Activated CD4-positive, CD25-positive, alpha-beta regulatory T cell treated with anti-CD3 and anti-CD28 coated beads, Interleukin-2, amount 50 U/mL, for 16 hours (primary cell): Measurements from ENCODE around the gene MYL12B.

Source experiments
- DNase-seq: peaks from one replicate; pipeline ENCODE4 v3.0.0-alpha.2; 2020; ENCODE audit warnings: low read depth, low spot score

The MYL12B gene

GRCh38 chr18:3235846-3236245 is 26.1 kb upstream of the MYL12B start:
- DNase-seq, result no peak

GRCh38 chr18:3236470-3236869 is 25.5 kb upstream of the MYL12B start:
- no peak for DNase-seq

GRCh38 chr18:3238742-3239141 is 23.2 kb upstream of the MYL12B start:
- no peak for DNase-seq

- no peak for DNase-seq
Measured at GRCh38 chr18:3245185-3245564, 16.8 kb upstream of the MYL12B start.

GRCh38 chr18:3245853-3246634 is 15.9 kb upstream of the MYL12B start:
- peak; percentile 54 for DNase-seq

- no peak for DNase-seq
Measured at GRCh38 chr18:3246635-3247239, 15.2 kb upstream of the MYL12B start.

GRCh38 chr18:3247240-3248061 is 14.5 kb upstream of the MYL12B start, which contains the start of gene MYL12A:
Gene MYL12A (plus strand): TSS chr18:3247801. CDS start chr18:3253248, 5,447 bp downstream.
- peak; percentile 75 for DNase-seq

- no peak for DNase-seq
Measured at GRCh38 chr18:3248062-3248657, 13.8 kb upstream of the MYL12B start.

- no peak for DNase-seq
Measured at GRCh38 chr18:3248658-3249359, 13.1 kb upstream of the MYL12B start.

- no peak for DNase-seq
Measured at GRCh38 chr18:3250237-3251107, 11.5 kb upstream of the MYL12B start.

- DNase-seq, result no peak
Measured at GRCh38 chr18:3251249-3251962, 10.5 kb upstream of the MYL12B start.

GRCh38 chr18:3251963-3252277 is 10.0 kb upstream of the MYL12B start:
- DNase-seq, result no peak

- DNase-seq, result no peak
Measured at GRCh38 chr18:3252843-3253242, 9.1 kb upstream of the MYL12B start.

GRCh38 chr18:3254725-3255124 is 7.2 kb upstream of the MYL12B start:
- DNase-seq, result no peak

- DNase-seq, result no peak
Measured at GRCh38 chr18:3255611-3256165, 6.2 kb upstream of the MYL12B start.

- DNase-seq, result no peak
Measured at GRCh38 chr18:3256693-3257626, 5.0 kb upstream of the MYL12B start.

- no peak for DNase-seq
Measured at GRCh38 chr18:3257627-3258120, 4.3 kb upstream of the MYL12B start.

- DNase-seq, result no peak
Measured at GRCh38 chr18:3260995-3261372, 949 bp upstream of the MYL12B start.
